B cell (primary cell): ENCODE measurements around the gene SLC5A2.

Experiments
- EZH2 ChIP-seq: IDR thresholded peaks from 2 replicates; pipeline ENCODE4 v1.6.1; 2012; ENCODE audit warnings: borderline replicate concordance, low read depth, mild to moderate bottlenecking, moderate library complexity, low read length; ENCODE audit not compliant: insufficient read depth, poor library complexity, severe bottlenecking
- TF ChIP-seq, protein P1 (sequence below): fragments of 200-600 bp; IDR thresholded peaks from one replicate; pipeline ENCODE4 v1.8.0; 2022; ENCODE audit warnings: antibody characterized with exemption, mild to moderate bottlenecking

DNA sequence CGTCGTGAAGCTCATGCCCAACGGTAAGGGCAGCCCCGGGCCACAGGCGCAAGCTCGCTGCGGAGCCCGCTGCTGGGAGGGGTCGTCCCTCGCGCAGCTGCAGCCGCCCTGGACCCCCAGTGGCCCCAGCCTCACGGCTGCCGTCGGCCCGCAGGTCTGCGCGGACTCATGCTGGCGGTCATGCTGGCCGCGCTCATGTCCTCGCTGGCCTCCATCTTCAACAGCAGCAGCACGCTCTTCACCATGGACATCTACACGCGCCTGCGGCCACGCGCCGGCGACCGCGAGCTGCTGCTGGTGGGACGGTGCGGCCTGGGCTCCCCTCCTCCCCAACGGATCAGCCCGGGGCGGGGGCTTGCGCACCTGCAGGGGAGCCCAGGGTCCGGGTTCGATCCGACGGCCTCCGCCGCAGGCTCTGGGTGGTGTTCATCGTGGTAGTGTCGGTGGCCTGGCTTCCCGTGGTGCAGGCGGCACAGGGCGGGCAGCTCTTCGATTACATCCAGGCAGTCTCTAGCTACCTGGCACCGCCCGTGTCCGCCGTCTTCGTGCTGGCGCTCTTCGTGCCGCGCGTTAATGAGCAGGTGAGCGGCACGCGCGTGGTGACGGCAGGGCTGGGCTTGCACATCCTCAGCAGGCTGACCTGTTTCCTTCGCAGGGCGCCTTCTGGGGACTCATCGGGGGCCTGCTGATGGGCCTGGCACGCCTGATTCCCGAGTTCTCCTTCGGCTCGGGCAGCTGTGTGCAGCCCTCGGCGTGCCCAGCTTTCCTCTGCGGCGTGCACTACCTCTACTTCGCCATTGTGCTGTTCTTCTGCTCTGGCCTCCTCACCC is 5.8 kb downstream of the SLC5A2 start:
- TF ChIP-seq, protein P1, sequence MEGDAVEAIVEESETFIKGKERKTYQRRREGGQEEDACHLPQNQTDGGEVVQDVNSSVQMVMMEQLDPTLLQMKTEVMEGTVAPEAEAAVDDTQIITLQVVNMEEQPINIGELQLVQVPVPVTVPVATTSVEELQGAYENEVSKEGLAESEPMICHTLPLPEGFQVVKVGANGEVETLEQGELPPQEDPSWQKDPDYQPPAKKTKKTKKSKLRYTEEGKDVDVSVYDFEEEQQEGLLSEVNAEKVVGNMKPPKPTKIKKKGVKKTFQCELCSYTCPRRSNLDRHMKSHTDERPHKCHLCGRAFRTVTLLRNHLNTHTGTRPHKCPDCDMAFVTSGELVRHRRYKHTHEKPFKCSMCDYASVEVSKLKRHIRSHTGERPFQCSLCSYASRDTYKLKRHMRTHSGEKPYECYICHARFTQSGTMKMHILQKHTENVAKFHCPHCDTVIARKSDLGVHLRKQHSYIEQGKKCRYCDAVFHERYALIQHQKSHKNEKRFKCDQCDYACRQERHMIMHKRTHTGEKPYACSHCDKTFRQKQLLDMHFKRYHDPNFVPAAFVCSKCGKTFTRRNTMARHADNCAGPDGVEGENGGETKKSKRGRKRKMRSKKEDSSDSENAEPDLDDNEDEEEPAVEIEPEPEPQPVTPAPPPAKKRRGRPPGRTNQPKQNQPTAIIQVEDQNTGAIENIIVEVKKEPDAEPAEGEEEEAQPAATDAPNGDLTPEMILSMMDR, result no peak
- TF ChIP-seq EZH2, result no peak
